SK-N-SH (cell line): Measurements from ENCODE around the gene KRTAP4-12. TPM values are rescaled to one million over a fixed set of nuclear protein-coding genes. Genes with fewer than 3 reads are reported as not detected.
"Not testable (repeated sequence)": the region's sequence is repeated elsewhere in the genome, so short reads cannot be mapped to it uniquely, and the experiment has no call there.

Source experiments
- CTCF ChIA-PET: fragments of 300-600, 350-600 bp; formaldehyde crosslinking; extraction: SDS; loops from one replicate; lab custom pipeline; 2021; lab: Yijun Ruan, JAX
- POLR2A ChIA-PET: fragments of 350-600 bp; sonication (Branson Sonifier 250); formaldehyde crosslinking; extraction: SDS; loops from one replicate; lab custom pipeline; 2020; ENCODE audit warnings: antibody characterized with exemption, inconsistent platforms; lab: Yijun Ruan, JAX
- DNase-seq: peaks from one replicate; pipeline ENCODE4 v3.0.0; 2012
- H2AFZ ChIP-seq: fragments of 200-600 bp; sonication (generic); 2 replicates; pipeline ENCODE4 v1.8.1; 2016; ENCODE audit warnings: antibody characterized with exemption, mild to moderate bottlenecking, low read depth
- H3F3A ChIP-seq: fragments of 200-600 bp; sonication (generic); replicated peaks from 2 replicates; pipeline ENCODE3; 2016; ENCODE audit warnings: antibody characterized with exemption, mild to moderate bottlenecking; ENCODE audit not compliant: insufficient read depth
- H3K27ac ChIP-seq, 2 experiments: fragments of 200-500 bp in 1 of 2; fragments of 200-600 bp in 1 of 2; sonication (Bioruptor generic) in 1 of 2; sonication (generic), shearing (Covaris generic) in 1 of 2; 2 replicates each; pipeline versions ENCODE4 v1.5.1 to v1.6.1; 2014 to 2016; ENCODE audit warnings: low read depth in 2 of 2, inconsistent platforms in 1 of 2, low read length in 1 of 2, mild to moderate bottlenecking in 1 of 2, mixed read lengths in 1 of 2
- H3K27me3 ChIP-seq: fragments of 200-600 bp; sonication (generic), shearing (Covaris generic); 2 replicates; pipeline ENCODE4 v1.6.1; 2016; ENCODE audit warnings: mixed run types; ENCODE audit not compliant: insufficient read depth
- H3K36me3 ChIP-seq, 2 experiments: fragments of 200-500 bp in 1 of 2; fragments of 200-600 bp in 1 of 2; sonication (Bioruptor generic) in 1 of 2; sonication (generic) in 1 of 2; replicated peaks in 1 of 2; 2 replicates each; pipeline versions ENCODE3 to v1.5.1; 2014 to 2016; ENCODE audit warnings: low read length in 1 of 2, mild to moderate bottlenecking in 1 of 2; ENCODE audit not compliant: insufficient read depth in 2 of 2, control insufficient read depth in 1 of 2
- H3K4me1 ChIP-seq, 2 experiments: fragments of 200-500 bp in 1 of 2; fragments of 200-600 bp in 1 of 2; sonication (Bioruptor generic) in 1 of 2; sonication (generic), shearing (Covaris generic) in 1 of 2; 2 replicates each; pipeline versions ENCODE4 v1.5.1 to v1.6.1; 2014 to 2016; ENCODE audit warnings: low read depth in 1 of 2, low read length in 1 of 2, mixed run types in 1 of 2; ENCODE audit not compliant: insufficient read depth in 2 of 2, control insufficient read depth in 1 of 2
- H3K4me2 ChIP-seq: fragments of 200-600 bp; sonication (generic), shearing (Covaris generic); 2 replicates; pipeline ENCODE4 v1.6.1; 2017; ENCODE audit warnings: mixed run types
- H3K4me3 ChIP-seq, 2 experiments: fragments of 200-500 bp in 1 of 2; fragments of 200-600 bp in 1 of 2; sonication (Bioruptor generic) in 1 of 2; sonication (generic), shearing (Covaris generic) in 1 of 2; 2 replicates each; pipeline versions ENCODE4 v1.5.1 to v1.8.1; 2014 to 2016; ENCODE audit warnings: low read depth in 2 of 2, inconsistent platforms in 1 of 2, low read length in 1 of 2, mild to moderate bottlenecking in 1 of 2, mixed read lengths in 1 of 2, moderate library complexity in 1 of 2
- H3K79me2 ChIP-seq: fragments of 200-600 bp; sonication (generic); 2 replicates; pipeline ENCODE4 v1.8.1; 2017; ENCODE audit warnings: mild to moderate bottlenecking; ENCODE audit not compliant: insufficient read depth
- H3K9ac ChIP-seq: fragments of 200-600 bp; sonication (generic); 2 replicates; pipeline ENCODE4 v1.6.1; 2017; ENCODE audit warnings: mixed run types
- H3K9me2 ChIP-seq: fragments of 200-600 bp; sonication (generic); 2 replicates; pipeline ENCODE4 v1.6.1; 2017; ENCODE audit warnings: mixed run types
- H3K9me3 ChIP-seq: fragments of 200-600 bp; sonication (generic); 2 replicates; pipeline ENCODE4 v1.6.1; 2017; ENCODE audit warnings: mixed run types, mild to moderate bottlenecking, moderate library complexity
- H4K20me1 ChIP-seq: fragments of 200-600 bp; sonication (generic); 2 replicates; pipeline ENCODE4 v1.6.1; 2017; ENCODE audit warnings: mild to moderate bottlenecking, mixed run types; ENCODE audit not compliant: insufficient read depth
- EP300 ChIP-seq, 2 experiments: IDR thresholded peaks; 2 replicates each; pipeline versions ENCODE4 v1.4.0 to v1.6.1; 2012; ENCODE audit warnings: borderline replicate concordance in 1 of 2, low read depth in 1 of 2, low read length in 1 of 2
- EZH2phosphoT487 ChIP-seq: fragments of 200-600 bp; sonication (generic); IDR thresholded peaks from 2 replicates; pipeline ENCODE4 v1.6.1; 2017; ENCODE audit warnings: low read depth, mixed run types, mild to moderate bottlenecking, antibody characterized with exemption, moderate library complexity, borderline replicate concordance
- GABPA ChIP-seq: IDR thresholded peaks from 2 replicates; pipeline ENCODE4 v1.4.0; 2012; ENCODE audit warnings: low read depth, mild to moderate bottlenecking
- NFIC ChIP-seq: IDR thresholded peaks from 2 replicates; pipeline ENCODE4 v1.4.0; 2012; ENCODE audit warnings: borderline replicate concordance
- RFX5 ChIP-seq: IDR thresholded peaks from 2 replicates; pipeline ENCODE4 v1.6.1; 2012; ENCODE audit warnings: mild to moderate bottlenecking, improper control_type of control experiment, low read length
- SIN3A ChIP-seq: IDR thresholded peaks from 2 replicates; pipeline ENCODE4 v1.6.1; 2012; ENCODE audit warnings: low read depth, mild to moderate bottlenecking, low read length, moderate library complexity, borderline replicate concordance
- TAF1 ChIP-seq: IDR thresholded peaks from 2 replicates; pipeline ENCODE4 v1.6.1; 2012; ENCODE audit warnings: low read depth, mild to moderate bottlenecking, low read length, moderate library complexity, borderline replicate concordance
- WGBS: methylation state at CpG from one replicate; pipeline ENCODE4 v1.1.6; 2017; ENCODE audit warnings: low lambda C conversion rate; 5-methylcytosine and 5-hydroxymethylcytosine counted together
- polyA plus RNA-seq, 3 experiments: library from polyadenylated mRNA; depleted of rRNA; stranded (reverse); fragments of >200 nt; gene quantifications; 2 replicates each; pipeline ENCODE4 v1.2.3, GENCODE V29; 2012
- TF ChIP-seq, protein P1 (sequence below): IDR thresholded peaks from 2 replicates; pipeline ENCODE4 v1.4.0; 2012; ENCODE audit warnings: low read depth, borderline replicate concordance
- TF ChIP-seq, protein P2 (sequence below): fragments of 150-350 bp; IDR thresholded peaks from 2 replicates; pipeline ENCODE4 v1.6.1; 2017; ENCODE audit warnings: antibody characterized with exemption, low read length, low read depth, borderline replicate concordance

Gene KRTAP4-12
- polyA plus RNA-seq, 1 of the 3 experiments (the other 2 are of a cell fraction): not detected

DNA sequence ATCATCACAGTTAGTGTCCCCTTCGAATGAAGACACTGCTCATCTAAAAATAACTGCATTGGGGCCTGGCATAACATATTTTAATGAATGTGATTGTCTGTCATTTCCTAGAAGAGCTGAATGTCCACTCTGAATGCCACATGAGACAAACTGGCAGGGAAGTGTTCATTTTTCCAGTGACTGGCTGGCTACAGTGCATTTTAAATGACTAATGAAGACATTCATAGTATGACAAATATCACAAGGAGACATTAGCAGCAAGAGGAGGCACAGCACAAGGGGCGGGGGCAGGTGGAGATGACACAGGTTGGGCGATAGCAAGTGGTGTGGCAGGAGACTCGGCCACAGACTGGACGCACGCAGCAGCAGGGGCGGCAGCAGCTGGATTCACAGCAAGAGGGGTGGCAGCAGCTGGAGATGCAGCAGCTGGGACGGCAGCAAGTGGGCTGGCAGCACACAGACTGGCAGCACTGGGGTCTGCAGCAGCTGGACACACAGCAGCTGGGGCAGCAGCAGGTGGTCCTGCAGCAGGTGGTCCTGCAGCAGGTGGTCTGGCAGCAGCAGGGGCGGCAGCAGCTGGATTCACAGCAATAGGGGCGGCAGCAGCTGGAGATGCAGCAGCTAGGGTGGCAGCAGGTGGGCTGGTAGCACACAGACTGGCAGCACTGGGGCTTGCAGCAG is 25.1 kb upstream of the KRTAP4-12 start:
- H4K20me1 ChIP-seq, H3K9ac ChIP-seq, H3K27me3 ChIP-seq, H3K9me3 ChIP-seq, H3K4me2 ChIP-seq, H3K4me3 ChIP-seq, H3K9me2 ChIP-seq, H2AFZ ChIP-seq, CTCF ChIA-PET, H3K36me3 ChIP-seq, DNase-seq, H3K4me1 ChIP-seq, H3K79me2 ChIP-seq, H3K27ac ChIP-seq, POLR2A ChIA-PET, H3F3A ChIP-seq: not testable (repeated sequence)
- 6% methylated on average over 7 of the region's 10 CpGs for WGBS

DNA sequence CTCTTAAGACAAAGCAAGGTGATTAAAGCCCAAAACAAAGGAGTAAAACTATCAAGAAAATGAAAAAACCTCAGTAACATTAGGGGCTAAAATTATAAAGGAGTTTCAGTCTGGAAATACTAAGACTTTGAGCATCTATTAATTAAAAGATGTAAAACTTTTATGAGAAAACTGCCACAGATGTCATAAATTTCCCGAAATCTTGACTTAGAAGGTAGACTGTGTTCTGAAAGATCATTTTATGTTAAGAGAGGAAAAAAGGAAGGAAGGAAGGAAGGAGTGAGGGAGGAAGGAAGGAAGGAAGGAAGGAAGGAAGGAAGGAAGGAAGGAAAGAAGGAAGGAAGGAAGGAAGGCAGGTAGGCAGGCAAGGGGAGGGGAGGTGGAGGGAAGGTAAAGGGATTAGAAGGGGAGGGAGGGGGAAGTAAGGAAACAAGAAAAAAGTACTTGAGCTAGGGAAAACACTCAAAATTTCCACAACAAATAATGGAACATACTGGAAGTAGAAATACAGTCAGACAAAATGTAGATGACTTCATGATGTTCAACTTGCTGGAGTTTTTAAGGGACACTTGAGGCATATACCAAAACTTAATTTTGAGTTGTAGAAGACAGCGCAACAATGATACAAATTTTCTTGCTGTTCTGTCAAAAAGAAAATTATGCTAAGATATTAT is 23.7 kb upstream of the KRTAP4-12 start:
- H3K9me3 ChIP-seq: 0 out of 2 replicates have a peak, but pooled peaks cover 5% of the 10 kb centered on the region
- POLR2A ChIA-PET: no interaction called here
- no peak overlapping the region for H3K27ac ChIP-seq
- H3K4me2 ChIP-seq: no peak overlapping the region
- no peak overlapping the region for H3K4me3 ChIP-seq
- no peaks in the 10 kb centered on the region for H3K79me2 ChIP-seq
- WGBS: 26% methylated on average over 2 of the region's 2 CpGs
- 0 out of 2 replicates have a peak, but pooled peaks cover 4% of the 10 kb centered on the region for H3K27me3 ChIP-seq
- DNase-seq: no peak
- CTCF ChIA-PET: no interaction called here
- no peaks in the 10 kb centered on the region for H4K20me1 ChIP-seq
- no peak for TF ChIP-seq EP300 (IDR thresholded peaks at IDR 0.05; ENCODE audit: borderline replicate concordance in 1 of 2, low read depth in 1 of 2, low read length in 1 of 2)
- TF ChIP-seq, protein P1, sequence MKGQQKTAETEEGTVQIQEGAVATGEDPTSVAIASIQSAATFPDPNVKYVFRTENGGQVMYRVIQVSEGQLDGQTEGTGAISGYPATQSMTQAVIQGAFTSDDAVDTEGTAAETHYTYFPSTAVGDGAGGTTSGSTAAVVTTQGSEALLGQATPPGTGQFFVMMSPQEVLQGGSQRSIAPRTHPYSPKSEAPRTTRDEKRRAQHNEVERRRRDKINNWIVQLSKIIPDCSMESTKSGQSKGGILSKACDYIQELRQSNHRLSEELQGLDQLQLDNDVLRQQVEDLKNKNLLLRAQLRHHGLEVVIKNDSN: no peak
- no peak for TF ChIP-seq GABPA
- TF ChIP-seq RFX5: no peak
- TF ChIP-seq NFIC: no peak
- no peak for TF ChIP-seq SIN3A
- TF ChIP-seq TAF1: no peak
- TF ChIP-seq EZH2phosphoT487: no peak
- no peak overlapping the region for H2AFZ ChIP-seq
- H3K4me1 ChIP-seq: no peaks in the 10 kb centered on the region
- H3K9me2 ChIP-seq: no peaks in the 10 kb centered on the region
- no peak overlapping the region for H3K9ac ChIP-seq
- no peaks in the 10 kb centered on the region for H3F3A ChIP-seq
- H3K36me3 ChIP-seq: no peaks in the 10 kb centered on the region

DNA sequence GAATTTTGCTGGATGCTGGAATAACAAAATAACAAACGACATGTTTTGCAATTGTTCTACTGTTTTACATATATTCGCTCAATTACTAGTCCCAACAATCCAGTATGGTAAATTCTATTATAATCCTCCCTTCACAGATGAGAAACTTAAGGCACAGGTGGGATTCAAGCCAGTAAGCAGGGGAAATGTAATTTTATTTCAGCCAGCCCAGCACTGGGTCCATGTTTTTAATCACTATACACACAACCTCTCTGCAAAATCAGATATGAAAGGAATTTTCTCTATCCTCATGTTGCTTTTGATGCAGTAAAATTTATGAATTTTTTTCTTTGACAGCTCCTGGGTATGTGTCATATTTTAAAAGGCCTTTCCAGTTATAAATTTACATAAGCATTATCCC is 21.3 kb upstream of the KRTAP4-12 start:
- H4K20me1 ChIP-seq: no peaks in the 10 kb centered on the region
- H3K4me2 ChIP-seq: no peak overlapping the region
- no peak overlapping the region for H3K4me3 ChIP-seq
- POLR2A ChIA-PET: no interaction called here
- CTCF ChIA-PET: no interaction called here
- TF ChIP-seq, protein P2, sequence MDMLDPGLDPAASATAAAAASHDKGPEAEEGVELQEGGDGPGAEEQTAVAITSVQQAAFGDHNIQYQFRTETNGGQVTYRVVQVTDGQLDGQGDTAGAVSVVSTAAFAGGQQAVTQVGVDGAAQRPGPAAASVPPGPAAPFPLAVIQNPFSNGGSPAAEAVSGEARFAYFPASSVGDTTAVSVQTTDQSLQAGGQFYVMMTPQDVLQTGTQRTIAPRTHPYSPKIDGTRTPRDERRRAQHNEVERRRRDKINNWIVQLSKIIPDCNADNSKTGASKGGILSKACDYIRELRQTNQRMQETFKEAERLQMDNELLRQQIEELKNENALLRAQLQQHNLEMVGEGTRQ: no peak
- no peaks in the 10 kb centered on the region for H3F3A ChIP-seq
- H3K27me3 ChIP-seq: 0 out of 2 replicates have a peak, but pooled peaks cover 4% of the 10 kb centered on the region
- H3K9ac ChIP-seq: no peak overlapping the region
- no peaks in the 10 kb centered on the region for H3K79me2 ChIP-seq
- 9% methylated on average over 2 of the region's 2 CpGs for WGBS
- no peaks in the 10 kb centered on the region for H3K9me2 ChIP-seq
- H3K9me3 ChIP-seq: 0 out of 2 replicates have a peak, but pooled peaks cover 5% of the 10 kb centered on the region
- H3K36me3 ChIP-seq: no peaks in the 10 kb centered on the region
- H2AFZ ChIP-seq: no peak overlapping the region
- no peaks in the 10 kb centered on the region for H3K4me1 ChIP-seq
- no peak for DNase-seq
- H3K27ac ChIP-seq: no peak overlapping the region
